ENCODE results near the gene MPP3. TPM values are rescaled to one million over a fixed set of nuclear protein-coding genes. Genes with fewer than 3 reads are reported as not detected.

MPP3 gene
- total RNA-seq, 4 donors from 2014 or later, result 6.8 to 10.7 (median 7.5) TPM

GRCh38 chr17:43771463-43771862 lies 61.5 kb downstream of the MPP3 start:
- 95% methylated on average over 9 of the region's 9 CpGs; no CpG with 5 or more reads in 1 of the 2 donors for WGBS, 2 donors (ENCODE audit: low coverage in 1 of 2)
- H3K27me3 ChIP-seq, result no peaks in the 10 kb centered on the region
- intact Hi-C loops (cut with DNase I; ENCODE audit: low total_unique reads), result no loop called here
- H3K4me1 ChIP-seq, result peaks cover 0 to 28% (median 4%) of the 10 kb centered on the region in 4 donors
- no peak overlapping the region for H3K4me3 ChIP-seq
- peaks cover 0 to 34% (median 7%) of the 10 kb centered on the region in 4 donors for H3K36me3 ChIP-seq
- TF ChIP-seq POLR2AphosphoS5 (IDR thresholded peaks at IDR 0.05), result no peak
- TF ChIP-seq EP300 (IDR thresholded peaks at IDR 0.05; ENCODE audit: low read depth), result no peak
- TF ChIP-seq CTCF (IDR thresholded peaks at IDR 0.05), result no peak
- no peak for TF ChIP-seq POLR2A (IDR thresholded peaks at IDR 0.05)
- in situ Hi-C loops (cut with MboI; ENCODE audit: low pct_ligation_motif_present in 1 of 4, low pct_unique_long_range_greater_than_20kb in 1 of 4, low sequenced_read_pairs in 3 of 4), result no loop called here
- no peaks in the 10 kb centered on the region for H3K9me3 ChIP-seq
- DNase-seq, result no peak
- no peak overlapping the region for H3K27ac ChIP-seq

- in situ Hi-C loops (cut with MboI; ENCODE audit: low pct_ligation_motif_present in 1 of 4, low pct_unique_long_range_greater_than_20kb in 1 of 4, low sequenced_read_pairs in 3 of 4), result no loop called here
- Histone ChIP-seq H3K9me3 (no peaks in the 10 kb centered on the region), H3K27me3 (no peaks in the 10 kb centered on the region), H3K4me1 (peaks cover 0 to 27% (median 3%) of the 10 kb centered on the region in 4 donors), H3K27ac (no peak overlapping the region), H3K4me3 (no peak overlapping the region), H3K36me3 (peaks cover 0 to 36% (median 7%) of the 10 kb centered on the region in 4 donors)
- intact Hi-C loops (cut with DNase I; ENCODE audit: low total_unique reads), result no loop called here
- TF ChIP-seq POLR2A (IDR thresholded peaks at IDR 0.05), result no peak
- TF ChIP-seq CTCF (IDR thresholded peaks at IDR 0.05), result no peak
- TF ChIP-seq POLR2AphosphoS5 (IDR thresholded peaks at IDR 0.05), result no peak
- no peak for TF ChIP-seq EP300 (IDR thresholded peaks at IDR 0.05; ENCODE audit: low read depth)
- DNase-seq, result no peak
- 95% methylated on average over 2 of the region's 2 CpGs; no CpG with 5 or more reads in 1 of the 2 donors for WGBS, 2 donors (ENCODE audit: low coverage in 1 of 2)
Observed at GRCh38 chr17:43770957-43771356, 62.0 kb downstream of the MPP3 start.

GRCh38 chr17:43769859-43770258 lies 63.1 kb downstream of the MPP3 start:
- H3K4me3 ChIP-seq, result no peak overlapping the region
- H3K27ac ChIP-seq, result no peak overlapping the region
- intact Hi-C loops (cut with DNase I; ENCODE audit: low total_unique reads), result no loop called here
- H3K27me3 ChIP-seq, result no peaks in the 10 kb centered on the region
- in situ Hi-C loops (cut with MboI; ENCODE audit: low pct_ligation_motif_present in 1 of 4, low pct_unique_long_range_greater_than_20kb in 1 of 4, low sequenced_read_pairs in 3 of 4), result loop anchor here in 2 of 4 donors (10.0 kb wide), 1 partner anchor 195 kb away; no protein-coding TSS in a partner anchor
- DNase-seq, result no peak
- TF ChIP-seq POLR2A (IDR thresholded peaks at IDR 0.05) (no peak), EP300 (IDR thresholded peaks at IDR 0.05; ENCODE audit: low read depth) (no peak), POLR2AphosphoS5 (IDR thresholded peaks at IDR 0.05) (no peak)
- WGBS, 2 donors (ENCODE audit: low coverage in 1 of 2), result 94% methylated on average over 11 of the region's 11 CpGs; no CpG with 5 or more reads in 1 of the 2 donors
- peaks cover 0 to 27% (median 3%) of the 10 kb centered on the region in 4 donors for H3K4me1 ChIP-seq
- H3K36me3 ChIP-seq, result peaks cover 0 to 42% (median 7%) of the 10 kb centered on the region in 4 donors
- H3K9me3 ChIP-seq, result no peaks in the 10 kb centered on the region

GRCh38 chr17:43769426-43769825 lies 63.5 kb downstream of the MPP3 start:
- in situ Hi-C loops (cut with MboI; ENCODE audit: low pct_ligation_motif_present in 1 of 4, low pct_unique_long_range_greater_than_20kb in 1 of 4, low sequenced_read_pairs in 3 of 4), result loop anchor here in 2 of 4 donors (10.0 kb wide), 1 partner anchor 195 kb away; no protein-coding TSS in a partner anchor
- Histone ChIP-seq H3K4me1 (peaks cover 0 to 27% (median 3%) of the 10 kb centered on the region in 4 donors), H3K9me3 (no peaks in the 10 kb centered on the region), H3K27ac (peak overlapping the region in 1 of 4 donors; percentile 46), H3K4me3 (no peak overlapping the region), H3K27me3 (no peaks in the 10 kb centered on the region), H3K36me3 (peaks cover 0 to 38% (median 7%) of the 10 kb centered on the region in 4 donors)
- intact Hi-C loops (cut with DNase I; ENCODE audit: low total_unique reads), result no loop called here
- no peak for DNase-seq
- TF ChIP-seq POLR2AphosphoS5 (IDR thresholded peaks at IDR 0.05) (no peak), POLR2A (IDR thresholded peaks at IDR 0.05) (no peak), CTCF (IDR thresholded peaks at IDR 0.05) (no peak), EP300 (IDR thresholded peaks at IDR 0.05; ENCODE audit: low read depth) (no peak)
- 90% methylated on average over 16 of the region's 16 CpGs; no CpG with 5 or more reads in 1 of the 2 donors for WGBS, 2 donors (ENCODE audit: low coverage in 1 of 2)
